HepG2 (cell line): ENCODE data around the gene NUAK2. TPM values are rescaled to one million over a fixed set of nuclear protein-coding genes. Genes with fewer than 3 reads are reported as not detected.

ENCODE experiments used
- BRF2 ChIP-seq: sonication (generic); formaldehyde crosslinking; IDR thresholded peaks from 2 replicates; pipeline ENCODE4 v1.8.1; 2022; ENCODE audit warnings: mild to moderate bottlenecking, missing genetic modification reagents
- CTCF ChIP-seq: sonication (generic); formaldehyde crosslinking; IDR thresholded peaks from 2 replicates; pipeline ENCODE4 v1.5.0; 2020; ENCODE audit warnings: mild to moderate bottlenecking, missing genetic modification reagents, moderate library complexity
- IRF1 ChIP-seq: sonication (generic); formaldehyde crosslinking; IDR thresholded peaks from 2 replicates; pipeline ENCODE4 v1.4.0; 2020; ENCODE audit warnings: low read depth, mild to moderate bottlenecking, missing genetic modification reagents
- KMT2B ChIP-seq: IDR thresholded peaks from 2 replicates; pipeline ENCODE4 v1.6.1; 2016; ENCODE audit warnings: missing genetic modification reagents, missing compliant biosample characterization
- RERE ChIP-seq: IDR thresholded peaks from 2 replicates; pipeline ENCODE4 v1.6.1; 2016; ENCODE audit warnings: low read depth, missing genetic modification reagents, missing compliant biosample characterization
- STAG1 ChIP-seq: sonication (generic); formaldehyde crosslinking; IDR thresholded peaks from 2 replicates; pipeline ENCODE4 v1.4.0; 2020; ENCODE audit warnings: missing genetic modification reagents
- ZNF180 ChIP-seq: sonication (generic); formaldehyde crosslinking; IDR thresholded peaks from 2 replicates; pipeline ENCODE4 v1.4.0; 2020; ENCODE audit warnings: low read depth, missing genetic modification reagents, borderline replicate concordance
- ZNF687 ChIP-seq: sonication (generic); formaldehyde crosslinking; IDR thresholded peaks from 2 replicates; pipeline ENCODE4 v1.5.1; 2020; ENCODE audit warnings: mild to moderate bottlenecking, missing genetic modification reagents, moderate library complexity
- ZNF839 ChIP-seq: sonication (generic); formaldehyde crosslinking; IDR thresholded peaks from 2 replicates; pipeline ENCODE4 v1.4.0; 2020; ENCODE audit warnings: missing genetic modification reagents, mild to moderate bottlenecking, borderline replicate concordance
- polyA plus RNA-seq, 8 experiments: library from polyadenylated mRNA; depleted of rRNA in 3 of 8; stranded (reverse) in 7 of 8; unstranded in 1 of 8; fragments of >200 nt; fragmentation: Illumina TruSeq in 4 of 8; extraction: Trizol in 4 of 8; gene quantifications; 2 replicates each; pipeline versions ENCODE4 v1.2.1 to v1.2.3, GENCODE V29; 2011 to 2016; ENCODE audit warnings: low read depth in 4 of 8, missing spikeins in 1 of 8, mixed read lengths in 1 of 8; ENCODE audit not compliant: insufficient read depth in 1 of 8
- total RNA-seq, 5 experiments: library from RNA; depleted of rRNA; stranded (reverse); fragments of >200 nt; fragmentation: Illumina TruSeq; extraction: Trizol; gene quantifications; 2 replicates each; pipeline ENCODE4 v1.2.3, GENCODE V29; 2016; ENCODE audit warnings: low read depth in 1 of 5

NUAK2 gene
- total and polyA plus RNA-seq, 2 of the 13 experiments (the other 11 are each of a cell fraction or from before 2014, with no cell fraction given) = 0.75 to 1.1 TPM

GRCh38 chr1:205351984-205352713 lies 30.6 kb upstream of the NUAK2 start (continued):
- TF ChIP-seq CTCF (CRISPR knock-in tag) (peak; percentile 62), ZNF839 (CRISPR knock-in tag) (no peak), ZNF180 (no peak), RERE (CRISPR knock-in tag) (no peak), ZNF687 (CRISPR knock-in tag) (0 out of 2 replicates have a peak, but pooled peaks have one; percentile 10), KMT2B (CRISPR knock-in tag) (no peak), IRF1 (CRISPR knock-in tag) (no peak), STAG1 (CRISPR knock-in tag) (0 out of 2 replicates have a peak, but pooled peaks have one; percentile 33), BRF2 (CRISPR knock-in tag) (no peak)
